ENCODE data around the gene VDR. TPM values are rescaled to one million over a fixed set of nuclear protein-coding genes. Genes with fewer than 3 reads are reported as not detected.

VDR gene
- total RNA-seq, 2 experiments from 2014 or later = 62.9 to 65.5 TPM

GRCh38 chr12:47900131-47901062 lies 4.4 kb downstream of the VDR start:
- Mint-ChIP-seq H3K4me1 (peaks cover 85% of the 10 kb centered on the region), H3K27ac (peak overlapping the region; percentile 47), H3K4me3 (peak overlapping the region; percentile 96), H3K9me3 (no peaks in the 10 kb centered on the region), H3K36me3 (ENCODE audit: low read depth) (peaks cover 72% of the 10 kb centered on the region), H3K27me3 (peaks cover 2% of the 10 kb centered on the region)
- ChIA-PET POLR2A (interaction anchor here (0.9 to 10.2 kb wide), 4 partner anchors 14 to 40 kb away, joined by 3 to 205 read pairs (median 4); no protein-coding TSS in a partner anchor), CTCF (interaction anchor here (0.9 to 3.1 kb wide), 6 partner anchors 9 to 63 kb away, joined by 3 to 8 read pairs (median 6); partner anchors contain the start of gene TMEM106C)
- no peak for DNase-seq

GRCh38 chr12:47899466-47899865 lies 5.3 kb downstream of the VDR start:
- no peak for DNase-seq
- Mint-ChIP-seq H3K4me1 (peaks cover 92% of the 10 kb centered on the region), H3K9me3 (no peaks in the 10 kb centered on the region), H3K4me3 (no peak overlapping the region), H3K27me3 (no peaks in the 10 kb centered on the region), H3K36me3 (ENCODE audit: low read depth) (peaks cover 77% of the 10 kb centered on the region), H3K27ac (peak overlapping the region; percentile 13)
- ChIA-PET POLR2A (interaction anchor here (1.5 to 10.2 kb wide), 4 partner anchors 13 to 39 kb away, joined by 3 to 205 read pairs (median 4); no protein-coding TSS in a partner anchor), CTCF (interaction anchor here (1.3 to 3.1 kb wide), 5 partner anchors 8 to 64 kb away, joined by 4 to 8 read pairs (median 6); partner anchors contain the start of gene TMEM106C)

GRCh38 chr12:47896633-47897032 lies 8.2 kb downstream of the VDR start:
- Mint-ChIP-seq H3K27ac (no peak overlapping the region), H3K4me1 (peaks cover 96% of the 10 kb centered on the region), H3K4me3 (no peak overlapping the region), H3K36me3 (ENCODE audit: low read depth) (peaks cover 91% of the 10 kb centered on the region), H3K27me3 (no peaks in the 10 kb centered on the region), H3K9me3 (no peaks in the 10 kb centered on the region)
- ChIA-PET POLR2A (interaction anchor here (1.0 to 10.2 kb wide), 2 partner anchors 10 to 29 kb away, joined by 3 to 205 read pairs; no protein-coding TSS in a partner anchor), CTCF (interaction anchor here (1.0 kb wide), 1 partner anchor 8 kb away, joined by 3 read pairs; the partner anchor contains the start of gene VDR)
- DNase-seq = no peak

- Mint-ChIP-seq H3K27me3 (no peaks in the 10 kb centered on the region), H3K9me3 (no peaks in the 10 kb centered on the region), H3K4me3 (peak overlapping the region; percentile 11), H3K4me1 (peaks cover 96% of the 10 kb centered on the region), H3K27ac (peak overlapping the region; percentile 48), H3K36me3 (ENCODE audit: low read depth) (peaks cover 91% of the 10 kb centered on the region)
- no peak for DNase-seq
- ChIA-PET CTCF (interaction anchor here (1.2 to 2.9 kb wide), 2 partner anchors 9 kb away, joined by 3 to 18 read pairs; partner anchors contain the start of gene VDR), POLR2A (interaction anchor here (0.8 to 1.0 kb wide), 3 partner anchors 9 to 28 kb away, joined by 3 to 4 read pairs (median 3); partner anchors contain the start of gene VDR)
Observed at GRCh38 chr12:47896022-47896421, 8.8 kb downstream of the VDR start.

- ChIA-PET POLR2A (interaction anchor here (1.0 to 2.2 kb wide), 6 partner anchors 8 to 82 kb away, joined by 3 to 13 read pairs (median 5); partner anchors contain the start of gene VDR), CTCF (interaction anchor here (1.0 to 2.9 kb wide), 7 partner anchors 8 to 152 kb away, joined by 3 to 18 read pairs (median 5); partner anchors contain the start of genes TMEM106C and VDR)
- peaks cover 88% of the 10 kb centered on the region for H3K36me3 Mint-ChIP-seq (ENCODE audit: low read depth)
Observed at GRCh38 chr12:47894652-47895051, 10.1 kb downstream of the VDR start.

GRCh38 chr12:47894068-47894467 lies 10.7 kb downstream of the VDR start:
- H3K36me3 Mint-ChIP-seq (ENCODE audit: low read depth) = peaks cover 88% of the 10 kb centered on the region
- H3K27ac Mint-ChIP-seq = peak overlapping the region; percentile 95
- H3K4me3 Mint-ChIP-seq = no peak overlapping the region
- H3K4me1 Mint-ChIP-seq = peaks cover 95% of the 10 kb centered on the region
- H3K27me3 Mint-ChIP-seq = no peaks in the 10 kb centered on the region
- POLR2A ChIA-PET = interaction anchor here (0.6 to 2.2 kb wide), 8 partner anchors 8 to 176 kb away, joined by 3 to 13 read pairs (median 4); partner anchors contain the start of gene VDR
- CTCF ChIA-PET = interaction anchor here (1.0 to 2.9 kb wide), 5 partner anchors 9 to 86 kb away, joined by 3 to 18 read pairs (median 5); partner anchors contain the start of genes TMEM106C and VDR
- H3K9me3 Mint-ChIP-seq = no peaks in the 10 kb centered on the region
- DNase-seq = no peak

More at GRCh38 chr12:47894652-47895051, 10.1 kb downstream of the VDR start:
- Mint-ChIP-seq H3K9me3 (no peaks in the 10 kb centered on the region), H3K27me3 (no peaks in the 10 kb centered on the region), H3K4me3 (no peak overlapping the region), H3K27ac (no peak overlapping the region), H3K4me1 (peaks cover 95% of the 10 kb centered on the region)
- DNase-seq = no peak

- DNase-seq = no peak
- H3K4me3 Mint-ChIP-seq = no peak overlapping the region
- CTCF ChIA-PET = interaction anchor here (0.9 to 1.8 kb wide), 4 partner anchors 8 to 12 kb away, joined by 3 to 6 read pairs (median 3); partner anchors contain the start of gene VDR
- H3K4me1 Mint-ChIP-seq = peaks cover 95% of the 10 kb centered on the region
- no peaks in the 10 kb centered on the region for H3K27me3 Mint-ChIP-seq
- peaks cover 83% of the 10 kb centered on the region for H3K36me3 Mint-ChIP-seq (ENCODE audit: low read depth)
- H3K27ac Mint-ChIP-seq = peak overlapping the region; percentile 95
- H3K9me3 Mint-ChIP-seq = no peaks in the 10 kb centered on the region
- POLR2A ChIA-PET = interaction anchor here (0.9 to 2.2 kb wide), 4 partner anchors 10 to 76 kb away, joined by 3 to 13 read pairs (median 6); partner anchors contain the start of gene VDR
Observed at GRCh38 chr12:47892819-47893218, 12.0 kb downstream of the VDR start.

- Mint-ChIP-seq H3K4me1 (peaks cover 92% of the 10 kb centered on the region), H3K4me3 (peak overlapping the region; percentile 65), H3K9me3 (no peaks in the 10 kb centered on the region), H3K27ac (peak overlapping the region; percentile 95), H3K27me3 (no peaks in the 10 kb centered on the region), H3K36me3 (ENCODE audit: low read depth) (peaks cover 80% of the 10 kb centered on the region)
- DNase-seq = peak; percentile 61
- ChIA-PET POLR2A (interaction anchor here (0.9 to 12.6 kb wide), 7 partner anchors 8 to 25 kb away, joined by 3 to 205 read pairs (median 4); partner anchors contain the start of gene VDR), CTCF (interaction anchor here (1.1 to 1.4 kb wide), 4 partner anchors 9 to 58 kb away, joined by 3 to 6 read pairs (median 5); partner anchors contain the start of gene VDR)
Observed at GRCh38 chr12:47891356-47891755, 13.4 kb downstream of the VDR start.

GRCh38 chr12:47889040-47889439 lies 15.8 kb downstream of the VDR start:
- ChIA-PET POLR2A (interaction anchor here (1.0 to 12.6 kb wide), 8 partner anchors 12 to 1517 kb away, joined by 3 to 205 read pairs (median 8); partner anchors contain the start of gene VDR), CTCF (interaction anchor here (1.1 to 2.0 kb wide), 7 partner anchors 9 to 81 kb away, joined by 3 to 7 read pairs (median 4); partner anchors contain the start of gene VDR)
- peak overlapping the region; percentile 79 for H3K4me3 Mint-ChIP-seq
- H3K4me1 Mint-ChIP-seq = peaks cover 94% of the 10 kb centered on the region
- DNase-seq = peak; percentile 68
- H3K9me3 Mint-ChIP-seq = no peaks in the 10 kb centered on the region
- peaks cover 74% of the 10 kb centered on the region for H3K36me3 Mint-ChIP-seq (ENCODE audit: low read depth)
- peak overlapping the region; percentile 96 for H3K27ac Mint-ChIP-seq
- no peaks in the 10 kb centered on the region for H3K27me3 Mint-ChIP-seq

- Mint-ChIP-seq H3K36me3 (ENCODE audit: low read depth) (peaks cover 68% of the 10 kb centered on the region), H3K4me3 (no peak overlapping the region)
Observed at GRCh38 chr12:47888153-47888819, 16.5 kb downstream of the VDR start.

GRCh38 chr12:47887529-47887928 lies 17.3 kb downstream of the VDR start:
- Mint-ChIP-seq H3K4me1 (peaks cover 94% of the 10 kb centered on the region), H3K36me3 (ENCODE audit: low read depth) (peaks cover 65% of the 10 kb centered on the region), H3K27ac (peak overlapping the region; percentile 96), H3K4me3 (no peak overlapping the region), H3K27me3 (no peaks in the 10 kb centered on the region), H3K9me3 (no peaks in the 10 kb centered on the region)
- ChIA-PET CTCF (interaction anchor here (1.5 to 5.7 kb wide), 3 partner anchors 40 to 62 kb away, joined by 3 to 28 read pairs (median 5); no protein-coding TSS in a partner anchor), POLR2A (interaction anchor here (12.6 kb wide), 1 partner anchor 14 kb away, joined by 205 read pairs; the partner anchor contains the start of gene VDR)
- no peak for DNase-seq

More at GRCh38 chr12:47888153-47888819, 16.5 kb downstream of the VDR start:
- POLR2A ChIA-PET = interaction anchor here (1.0 to 12.6 kb wide), 7 partner anchors 13 to 1516 kb away, joined by 3 to 205 read pairs (median 8); partner anchors contain the start of gene VDR
- CTCF ChIA-PET = interaction anchor here (1.1 to 5.7 kb wide), 7 partner anchors 9 to 80 kb away, joined by 3 to 28 read pairs (median 5); partner anchors contain the start of gene VDR
- no peak for DNase-seq
- Mint-ChIP-seq H3K4me1 (peaks cover 94% of the 10 kb centered on the region), H3K27ac (peak overlapping the region; percentile 96), H3K9me3 (no peaks in the 10 kb centered on the region), H3K27me3 (no peaks in the 10 kb centered on the region)

Measured in activated CD4-positive, alpha-beta memory T cell treated with anti-CD3 and anti-CD28 coated beads, Interleukin-2, amount 10 ng/mL, durations not matched to agents 7 days and 5 days (primary cell).